ENCODE measurements around the gene ADRM1. TPM values are rescaled to one million over a fixed set of nuclear protein-coding genes. Genes with fewer than 3 reads are reported as not detected.

Gene ADRM1
- total RNA-seq, 1 donor from 2014 or later, result 179 TPM

- Mint-ChIP-seq H3K4me3 (no peak overlapping the region), H3K9me3 (no peaks in the 10 kb centered on the region), H3K4me1 (no peaks in the 10 kb centered on the region), H3K27ac (no peak overlapping the region), H3K36me3 (ENCODE audit: low read depth) (no peaks in the 10 kb centered on the region), H3K27me3 (no peaks in the 10 kb centered on the region)
- intact Hi-C loops (cut with micrococcal nuclease), result no loop called here
- DNase-seq, result no peak
Observed at GRCh38 chr20:62323980-62324906, 21.4 kb downstream of the ADRM1 start.

GRCh38 chr20:62325172-62325905 is 22.5 kb downstream of the ADRM1 start:
- H3K27me3 Mint-ChIP-seq, result no peaks in the 10 kb centered on the region
- no peak overlapping the region for H3K4me3 Mint-ChIP-seq
- intact Hi-C loops (cut with micrococcal nuclease), result no loop called here

GRCh38 chr20:62326559-62326958 is 23.8 kb downstream of the ADRM1 start:
- intact Hi-C loops (cut with micrococcal nuclease), result no loop called here
- Mint-ChIP-seq H3K9me3 (no peaks in the 10 kb centered on the region), H3K36me3 (ENCODE audit: low read depth) (no peaks in the 10 kb centered on the region), H3K4me1 (no peaks in the 10 kb centered on the region), H3K4me3 (no peak overlapping the region), H3K27me3 (no peaks in the 10 kb centered on the region), H3K27ac (no peak overlapping the region)
- no peak for DNase-seq

More at GRCh38 chr20:62325172-62325905, 22.5 kb downstream of the ADRM1 start:
- H3K9me3 Mint-ChIP-seq, result no peaks in the 10 kb centered on the region
- H3K36me3 Mint-ChIP-seq (ENCODE audit: low read depth), result no peaks in the 10 kb centered on the region
- DNase-seq, result no peak
- H3K27ac Mint-ChIP-seq, result no peak overlapping the region
- H3K4me1 Mint-ChIP-seq, result no peaks in the 10 kb centered on the region

- no peaks in the 10 kb centered on the region for H3K4me1 Mint-ChIP-seq
- H3K27ac Mint-ChIP-seq, result no peak overlapping the region
- no peaks in the 10 kb centered on the region for H3K9me3 Mint-ChIP-seq
- no peaks in the 10 kb centered on the region for H3K36me3 Mint-ChIP-seq (ENCODE audit: low read depth)
- no peaks in the 10 kb centered on the region for H3K27me3 Mint-ChIP-seq
- intact Hi-C loops (cut with micrococcal nuclease), result no loop called here
- no peak overlapping the region for H3K4me3 Mint-ChIP-seq
- no peak for DNase-seq
Observed at GRCh38 chr20:62326959-62327725, 24.3 kb downstream of the ADRM1 start.

GRCh38 chr20:62327726-62328495 is 25.1 kb downstream of the ADRM1 start:
- H3K4me1 Mint-ChIP-seq, result no peaks in the 10 kb centered on the region
- no peak overlapping the region for H3K27ac Mint-ChIP-seq
- intact Hi-C loops (cut with micrococcal nuclease), result no loop called here
- H3K27me3 Mint-ChIP-seq, result no peaks in the 10 kb centered on the region
- H3K9me3 Mint-ChIP-seq, result no peaks in the 10 kb centered on the region
- no peaks in the 10 kb centered on the region for H3K36me3 Mint-ChIP-seq (ENCODE audit: low read depth)
- no peak overlapping the region for H3K4me3 Mint-ChIP-seq
- no peak for DNase-seq

- DNase-seq, result no peak
- Mint-ChIP-seq H3K4me1 (no peaks in the 10 kb centered on the region), H3K27ac (no peak overlapping the region), H3K9me3 (no peaks in the 10 kb centered on the region), H3K36me3 (ENCODE audit: low read depth) (no peaks in the 10 kb centered on the region), H3K27me3 (no peaks in the 10 kb centered on the region), H3K4me3 (no peak overlapping the region)
- intact Hi-C loops (cut with micrococcal nuclease), result no loop called here
Observed at GRCh38 chr20:62328684-62329388, 26.0 kb downstream of the ADRM1 start.

- DNase-seq, result no peak
- no peaks in the 10 kb centered on the region for H3K9me3 Mint-ChIP-seq
- H3K27me3 Mint-ChIP-seq, result no peaks in the 10 kb centered on the region
- H3K4me1 Mint-ChIP-seq, result no peaks in the 10 kb centered on the region
- intact Hi-C loops (cut with micrococcal nuclease), result no loop called here
- no peak overlapping the region for H3K4me3 Mint-ChIP-seq
- H3K36me3 Mint-ChIP-seq (ENCODE audit: low read depth), result no peaks in the 10 kb centered on the region
- H3K27ac Mint-ChIP-seq, result no peak overlapping the region
Observed at GRCh38 chr20:62329389-62330377, 26.9 kb downstream of the ADRM1 start.

GRCh38 chr20:62330576-62331317 is 27.9 kb downstream of the ADRM1 start:
- no peak for DNase-seq
- Mint-ChIP-seq H3K36me3 (ENCODE audit: low read depth) (no peaks in the 10 kb centered on the region), H3K27me3 (no peaks in the 10 kb centered on the region), H3K27ac (no peak overlapping the region), H3K4me3 (no peak overlapping the region), H3K4me1 (no peaks in the 10 kb centered on the region), H3K9me3 (no peaks in the 10 kb centered on the region)
- intact Hi-C loops (cut with micrococcal nuclease), result no loop called here

- intact Hi-C loops (cut with micrococcal nuclease), result no loop called here
- no peak for DNase-seq
- Mint-ChIP-seq H3K27me3 (no peaks in the 10 kb centered on the region), H3K4me3 (no peak overlapping the region), H3K4me1 (no peaks in the 10 kb centered on the region), H3K27ac (no peak overlapping the region), H3K9me3 (no peaks in the 10 kb centered on the region), H3K36me3 (ENCODE audit: low read depth) (no peaks in the 10 kb centered on the region)
Observed at GRCh38 chr20:62331347-62331746, 28.6 kb downstream of the ADRM1 start.

- intact Hi-C loops (cut with micrococcal nuclease), result no loop called here
- no peak overlapping the region for H3K27ac Mint-ChIP-seq
- no peaks in the 10 kb centered on the region for H3K27me3 Mint-ChIP-seq
- no peak overlapping the region for H3K4me3 Mint-ChIP-seq
- H3K4me1 Mint-ChIP-seq, result no peaks in the 10 kb centered on the region
- H3K36me3 Mint-ChIP-seq (ENCODE audit: low read depth), result no peaks in the 10 kb centered on the region
- no peak for DNase-seq
- H3K9me3 Mint-ChIP-seq, result no peaks in the 10 kb centered on the region
Observed at GRCh38 chr20:62332421-62332820, 29.6 kb downstream of the ADRM1 start.

- no peak overlapping the region for H3K4me3 Mint-ChIP-seq
Observed at GRCh38 chr20:62332989-62333819, 30.4 kb downstream of the ADRM1 start.

More at GRCh38 chr20:62332989-62333819, 30.4 kb downstream of the ADRM1 start:
- no peaks in the 10 kb centered on the region for H3K36me3 Mint-ChIP-seq (ENCODE audit: low read depth)
- intact Hi-C loops (cut with micrococcal nuclease), result no loop called here
- H3K27ac Mint-ChIP-seq, result no peak overlapping the region
- H3K4me1 Mint-ChIP-seq, result no peaks in the 10 kb centered on the region
- no peaks in the 10 kb centered on the region for H3K9me3 Mint-ChIP-seq
- DNase-seq, result no peak
- H3K27me3 Mint-ChIP-seq, result no peaks in the 10 kb centered on the region

All from activated CD4-positive, alpha-beta T cell treated with anti-CD3 and anti-CD28 coated beads, Interleukin-2, amount 10 ng/mL, durations not matched to agents 24 days and 14 days (primary cell).